ENCODE measurements around the gene PTPN3. TPM values are rescaled to one million over a fixed set of nuclear protein-coding genes. Genes with fewer than 3 reads are reported as not detected.
A peak's percentile ranks its signal among the peaks of the same experiment; 100 is the strongest.

Gene PTPN3
- total and polyA plus RNA-seq, 2 donors (not counting 1 experiment from before 2014, with no cell fraction given), result not detected

- Histone ChIP-seq H2AFZ (ENCODE audit: insufficient read depth, low read depth, low read length, poor library complexity, severe bottlenecking) (peak overlapping the region; percentile 26), H3K36me3 (replicated peaks in 1 of 2; ENCODE audit: control extremely low read depth in 1 of 2, control insufficient read depth in 1 of 2, extremely low read depth in 1 of 2, insufficient read depth in 2 of 2, low read length in 1 of 2) (no peaks in the 10 kb centered on the region), H3K4me2 (replicated peaks; ENCODE audit: low read depth, low read length, poor library complexity, severe bottlenecking) (peak overlapping the region; percentile 26), H3K4me1 (ENCODE audit: control insufficient read depth in 2 of 2, insufficient read depth in 2 of 2, low read length in 2 of 2) (peaks cover 14 to 18% of the 10 kb centered on the region in 2 donors), H3K9me3 (ENCODE audit: control extremely low read depth in 1 of 3, control insufficient read depth in 2 of 3, insufficient read depth in 1 of 3, low read length in 2 of 3) (no peaks in the 10 kb centered on the region), H3K79me2 (ENCODE audit: control insufficient read depth, insufficient read depth, low read length) (no peaks in the 10 kb centered on the region), H4K20me1 (ENCODE audit: control insufficient read depth, insufficient read depth, low read length, poor library complexity, severe bottlenecking) (no peaks in the 10 kb centered on the region), H3K9ac (ENCODE audit: low read length) (no peak overlapping the region), H3K4me3 (ENCODE audit: control extremely low read depth in 1 of 5, extremely low read depth in 1 of 5, insufficient read depth in 1 of 5, low read depth in 2 of 5, low read length in 4 of 5) (no peak overlapping the region), H3K27ac (ENCODE audit: low read length in 2 of 2) (no peak overlapping the region), H3K27me3 (replicated peaks in 1 of 4; ENCODE audit: control extremely low read depth in 1 of 4, control insufficient read depth in 3 of 4, insufficient read depth in 4 of 4, low read length in 3 of 4) (peaks cover 0 to 23% (median 5%) of the 10 kb centered on the region in 4 experiments)
- ATAC-seq (ENCODE audit: low read depth), result peak; percentile 71
- ChIA-PET CTCF (interaction anchor here (0.6 to 2.0 kb wide), 9 partner anchors 11 to 778 kb away, joined by 3 to 7 read pairs (median 4); no protein-coding TSS in a partner anchor), POLR2A (interaction anchor here (0.6 kb wide), 1 partner anchor 24 kb away, joined by 4 read pairs; no protein-coding TSS in a partner anchor)
- DNase-seq, result peak; percentile 49
- TF ChIP-seq CTCF (IDR thresholded peaks at IDR 0.05), result no peak
- TF ChIP-seq EZH2 (IDR thresholded peaks at IDR 0.05; ENCODE audit: borderline replicate concordance, insufficient read depth, low read depth, low read length, poor library complexity, severe bottlenecking), result no peak
- Mint-ChIP-seq H3K4me3 (peak overlapping the region; percentile 32), H3K27ac (peak overlapping the region; percentile 37), H3K9me3 (ENCODE audit: insufficient read depth) (no peaks in the 10 kb centered on the region), H3K4me1 (peaks cover 18% of the 10 kb centered on the region), H3K27me3 (peaks cover 49% of the 10 kb centered on the region)
- intact Hi-C loops (cut with micrococcal nuclease), result loop anchor here (1.0 kb wide), 3 partner anchors 24 to 39 kb away; no protein-coding TSS in a partner anchor
- 7% methylated on average over 3 of the region's 3 CpGs for WGBS (ENCODE audit: insufficient coverage)
Measured at GRCh38 chr9:109440117-109440515, 58.0 kb downstream of the PTPN3 start.

GRCh38 chr9:109439378-109440116, 58.6 kb downstream of the PTPN3 start:
- Histone ChIP-seq H3K4me1 (ENCODE audit: control insufficient read depth in 2 of 2, insufficient read depth in 2 of 2, low read length in 2 of 2) (peaks cover 14 to 18% of the 10 kb centered on the region in 2 donors), H3K27me3 (replicated peaks in 1 of 4; ENCODE audit: control extremely low read depth in 1 of 4, control insufficient read depth in 3 of 4, insufficient read depth in 4 of 4, low read length in 3 of 4) (peaks cover 0 to 20% (median 3%) of the 10 kb centered on the region in 4 experiments), H3K79me2 (ENCODE audit: control insufficient read depth, insufficient read depth, low read length) (no peaks in the 10 kb centered on the region), H3K27ac (ENCODE audit: low read length in 2 of 2) (no peak overlapping the region), H3K36me3 (replicated peaks in 1 of 2; ENCODE audit: control extremely low read depth in 1 of 2, control insufficient read depth in 1 of 2, extremely low read depth in 1 of 2, insufficient read depth in 2 of 2, low read length in 1 of 2) (no peaks in the 10 kb centered on the region), H3K9ac (ENCODE audit: low read length) (no peak overlapping the region), H3K4me2 (replicated peaks; ENCODE audit: low read depth, low read length, poor library complexity, severe bottlenecking) (no peak overlapping the region), H2AFZ (ENCODE audit: insufficient read depth, low read depth, low read length, poor library complexity, severe bottlenecking) (no peak overlapping the region), H3K4me3 (ENCODE audit: control extremely low read depth in 1 of 5, extremely low read depth in 1 of 5, insufficient read depth in 1 of 5, low read depth in 2 of 5, low read length in 4 of 5) (no peak overlapping the region), H3K9me3 (ENCODE audit: control extremely low read depth in 1 of 3, control insufficient read depth in 2 of 3, insufficient read depth in 1 of 3, low read length in 2 of 3) (no peaks in the 10 kb centered on the region), H4K20me1 (ENCODE audit: control insufficient read depth, insufficient read depth, low read length, poor library complexity, severe bottlenecking) (no peaks in the 10 kb centered on the region)
- Mint-ChIP-seq H3K27me3 (peaks cover 49% of the 10 kb centered on the region), H3K4me1 (peaks cover 18% of the 10 kb centered on the region), H3K27ac (no peak overlapping the region), H3K4me3 (no peak overlapping the region), H3K9me3 (ENCODE audit: insufficient read depth) (no peaks in the 10 kb centered on the region)
- TF ChIP-seq CTCF (IDR thresholded peaks at IDR 0.05) (no peak), EZH2 (IDR thresholded peaks at IDR 0.05; ENCODE audit: borderline replicate concordance, insufficient read depth, low read depth, low read length, poor library complexity, severe bottlenecking) (no peak)
- ChIA-PET CTCF (interaction anchor here (0.7 to 2.0 kb wide), 5 partner anchors 17 to 447 kb away, joined by 3 to 7 read pairs (median 4); no protein-coding TSS in a partner anchor), POLR2A (interaction anchor here (0.6 kb wide), 1 partner anchor 24 kb away, joined by 4 read pairs; no protein-coding TSS in a partner anchor)
- ATAC-seq (ENCODE audit: low read depth) (no peak), DNase-seq (no peak)
- intact Hi-C loops (cut with micrococcal nuclease), result loop anchor here (1.0 kb wide), 3 partner anchors 23 to 38 kb away; no protein-coding TSS in a partner anchor
- WGBS (ENCODE audit: insufficient coverage), result 72% methylated on average over 7 of the region's 8 CpGs

Data from B cell (primary cell).